Peyer's patch (tissue), 4 donors: Measurements from ENCODE around the gene DNMT3A. TPM values are rescaled to one million over a fixed set of nuclear protein-coding genes. Genes with fewer than 3 reads are reported as not detected.

Experiments
- DNase-seq, 3 donors: peaks; one replicate each; pipeline ENCODE4 v3.0.0-alpha.2; 2017 to 2019
- H3K27ac ChIP-seq, 4 donors: fragments of 200-600 bp; sonication (generic); one replicate each; pipeline ENCODE4 v1.5.1; 2016 to 2019
- H3K27me3 ChIP-seq, 2 donors: fragments of 200-600 bp; sonication (generic); one replicate each; pipeline ENCODE4 v1.5.1; 2019
- H3K36me3 ChIP-seq, 3 donors: fragments of 200-600 bp; sonication (generic); one replicate each; pipeline ENCODE4 v1.5.1; 2016 to 2019
- H3K4me1 ChIP-seq, 4 donors: fragments of 200-600 bp; sonication (generic); one replicate each; pipeline ENCODE4 v1.5.1; 2016 to 2019
- H3K4me3 ChIP-seq, 4 donors: fragments of 200-600 bp; sonication (generic); 1 replicate in 3 of 4; 2 replicates in 1 of 4; pipeline ENCODE4 v1.5.1; 2016 to 2019; ENCODE audit warnings: mild to moderate bottlenecking in 1 of 4
- H3K9me3 ChIP-seq, 4 donors: fragments of 200-600 bp; sonication (generic); one replicate each; pipeline ENCODE4 v1.5.1; 2016 to 2019; ENCODE audit warnings: mild to moderate bottlenecking in 1 of 4
- CTCF ChIP-seq, 6 experiments: fragments of 450-650 bp in 4 of 6; fragments of 200-600 bp in 2 of 6; sonication (generic) in 1 of 6; IDR thresholded peaks; one replicate each; pipeline ENCODE4 v1.5.1; 2017 to 2019; ENCODE audit warnings: antibody characterized with exemption in 6 of 6, mild to moderate bottlenecking in 3 of 6, moderate library complexity in 1 of 6
- POLR2A ChIP-seq, 2 donors: fragments of 450-650 bp; IDR thresholded peaks; one replicate each; pipeline ENCODE4 v1.5.1; 2017; ENCODE audit warnings: antibody characterized with exemption in 2 of 2, mild to moderate bottlenecking in 2 of 2, moderate library complexity in 2 of 2
- total RNA-seq, 4 donors: library from RNA; depleted of rRNA; stranded (reverse); fragments of >200 nt; gene quantifications; one replicate each; pipeline ENCODE4 v1.1.0, GENCODE V29; 2016

DNMT3A gene
- 100 to 1,000 TPM in 1 of 4 donors, 10 to 100 TPM in 3; 10.7 to 126 (median 27.7) TPM for total RNA-seq

GRCh38 chr2:25341753-25342371 is at the start of gene DNMT3A:
Gene DNMT3A, minus strand, starts transcription at chr2:25341925. Its CDS starts 27,941 bp downstream, at chr2:25313984.
- Histone ChIP-seq H3K4me3 (peak within 1 kb of the TSS; percentile 70 to 85 (median 80)), H3K27ac (peak within 1 kb of the TSS; percentile 68 to 87 (median 79)), H3K36me3 (no peaks in the 10 kb centered on the region), H3K9me3 (no peaks in the 10 kb centered on the region), H3K27me3 (no peaks in the 10 kb centered on the region), H3K4me1 (peaks cover 0 to 24% (median 9%) of the 10 kb centered on the region in 4 donors)
- DNase-seq: peak; percentile 47 to 79 (median 78)
- TF ChIP-seq CTCF (IDR thresholded peaks at IDR 0.05) (no peak), POLR2A (IDR thresholded peaks at IDR 0.05) (peak in 1 of 2 donors; percentile 20)

GRCh38 chr2:25389161-25389560 is 47.4 kb upstream of the DNMT3A start:
- Histone ChIP-seq H3K27me3 (no peaks in the 10 kb centered on the region), H3K4me3 (no peak overlapping the region), H3K36me3 (no peaks in the 10 kb centered on the region), H3K27ac (no peak overlapping the region), H3K9me3 (no peaks in the 10 kb centered on the region), H3K4me1 (no peaks in the 10 kb centered on the region)
- peak in 1 of 3 donors; percentile 12 for DNase-seq
- TF ChIP-seq CTCF (IDR thresholded peaks at IDR 0.05) (no peak), POLR2A (IDR thresholded peaks at IDR 0.05) (no peak)

- no peaks in the 10 kb centered on the region for H3K4me1 ChIP-seq
- TF ChIP-seq CTCF (IDR thresholded peaks at IDR 0.05): no peak
- TF ChIP-seq POLR2A (IDR thresholded peaks at IDR 0.05): no peak
- no peaks in the 10 kb centered on the region for H3K9me3 ChIP-seq
- DNase-seq: peak in 1 of 3 donors; percentile 21
- no peak overlapping the region for H3K4me3 ChIP-seq
- no peak overlapping the region for H3K27ac ChIP-seq
- H3K36me3 ChIP-seq: no peaks in the 10 kb centered on the region
- no peaks in the 10 kb centered on the region for H3K27me3 ChIP-seq
Observed at GRCh38 chr2:25388491-25388890, 46.8 kb upstream of the DNMT3A start.

- TF ChIP-seq POLR2A (IDR thresholded peaks at IDR 0.05): no peak
- no peak for TF ChIP-seq CTCF (IDR thresholded peaks at IDR 0.05)
- H3K4me3 ChIP-seq: no peak overlapping the region
- H3K4me1 ChIP-seq: no peaks in the 10 kb centered on the region
- H3K36me3 ChIP-seq: no peaks in the 10 kb centered on the region
- H3K27me3 ChIP-seq: no peaks in the 10 kb centered on the region
- no peak overlapping the region for H3K27ac ChIP-seq
- DNase-seq: peak in 1 of 3 donors; percentile 41
- H3K9me3 ChIP-seq: no peaks in the 10 kb centered on the region
Observed at GRCh38 chr2:25387876-25388449, 46.2 kb upstream of the DNMT3A start.

GRCh38 chr2:25386971-25387875 is 45.5 kb upstream of the DNMT3A start:
- Histone ChIP-seq H3K36me3 (no peaks in the 10 kb centered on the region), H3K9me3 (no peaks in the 10 kb centered on the region), H3K4me1 (no peaks in the 10 kb centered on the region), H3K4me3 (no peak overlapping the region), H3K27ac (no peak overlapping the region), H3K27me3 (no peaks in the 10 kb centered on the region)
- TF ChIP-seq CTCF (IDR thresholded peaks at IDR 0.05) (no peak), POLR2A (IDR thresholded peaks at IDR 0.05) (no peak)
- peak in 2 of 3 donors; percentile 11 to 41 for DNase-seq
